Psoas muscle (tissue), 8 donors: ENCODE measurements around the gene LHX8. TPM values are rescaled to one million over a fixed set of nuclear protein-coding genes. Genes with fewer than 3 reads are reported as not detected.

Experiments
- ATAC-seq, 4 donors: fragments of 200-7000 bp; cut with Tn5 transposase; one replicate each; pipeline ENCODE4 v1.9.1; 2020; ENCODE audit warnings: moderate library complexity in 3 of 4, mild to moderate bottlenecking in 2 of 4
- DNase-seq, 2 donors: peaks; one replicate each; pipeline ENCODE4 v3.0.0-alpha.2; 2020
- H3K27ac ChIP-seq: fragments of 200-600 bp; one replicate; pipeline ENCODE4 v1.8.0; 2022
- H3K27me3 ChIP-seq, 3 donors: fragments of 200-600 bp in 1 of 3; one replicate each; pipeline versions ENCODE4 v1.6.1 to v1.8.0; 2013 to 2022; ENCODE audit warnings: low read length in 2 of 3, mild to moderate bottlenecking in 2 of 3, moderate library complexity in 1 of 3; ENCODE audit not compliant: insufficient read depth in 3 of 3
- H3K36me3 ChIP-seq, 2 donors: fragments of 200-600 bp in 1 of 2; one replicate each; pipeline versions ENCODE4 v1.6.1 to v1.8.0; 2013 to 2022; ENCODE audit warnings: low read depth in 1 of 2, mild to moderate bottlenecking in 1 of 2, moderate library complexity in 1 of 2; ENCODE audit not compliant: insufficient read depth in 1 of 2
- H3K4me1 ChIP-seq: fragments of 200-600 bp; one replicate; pipeline ENCODE4 v1.8.0; 2022
- H3K4me3 ChIP-seq: fragments of 200-600 bp; one replicate; pipeline ENCODE4 v1.8.0; 2022; ENCODE audit warnings: mild to moderate bottlenecking
- H3K9me3 ChIP-seq: fragments of 200-600 bp; one replicate; pipeline ENCODE4 v1.8.0; 2022
- CTCF ChIP-seq: fragments of 200-600 bp; IDR thresholded peaks from one replicate; pipeline ENCODE4 v1.8.0; 2022; ENCODE audit warnings: antibody characterized with exemption
- intact Hi-C, 2 donors: fragments of 100-400 bp; cut with DNase I; formaldehyde crosslinking; loops; one replicate each; pipeline versions ENCODE4 v1.11.0 to v1.14.2; 2022
- polyA plus RNA-seq, 3 donors: library from polyadenylated mRNA; stranded (reverse); fragments of 200-250 nt; gene quantifications; one replicate each; pipeline ENCODE4 v1.2.3, GENCODE V29; 2013
- total RNA-seq, 4 donors: library from RNA; stranded (reverse); fragmentation: NEBNext Ultra II Directional in 2 of 4; extraction: Animal tissue kit (Norgen Biotek cat#: 25700) in 2 of 4; gene quantifications; one replicate each; pipeline versions ENCODE4 v1.2.1 to v1.2.4, GENCODE V29; 2021 to 2023
- donor health status: healthy with polysubstance abuse.
- donor health status: DM: no; HTN: no; CAD: no; lungs with moderate emphysema.
- donor health status: Bipolar disorder and iron deficiency.
- donor health status: healthy.
- donor health status: DM: yes; HTN: yes; CAD: no.
- donor health status: DM: no; HTN: no; CAD: no.
- donor health status: DM: no; HTN: no; CAD: no.
- donor health status: DM: yes; HTN: yes; CAD: no.

The LHX8 gene
- total and polyA plus RNA-seq, 7 donors: not detected

DNA sequence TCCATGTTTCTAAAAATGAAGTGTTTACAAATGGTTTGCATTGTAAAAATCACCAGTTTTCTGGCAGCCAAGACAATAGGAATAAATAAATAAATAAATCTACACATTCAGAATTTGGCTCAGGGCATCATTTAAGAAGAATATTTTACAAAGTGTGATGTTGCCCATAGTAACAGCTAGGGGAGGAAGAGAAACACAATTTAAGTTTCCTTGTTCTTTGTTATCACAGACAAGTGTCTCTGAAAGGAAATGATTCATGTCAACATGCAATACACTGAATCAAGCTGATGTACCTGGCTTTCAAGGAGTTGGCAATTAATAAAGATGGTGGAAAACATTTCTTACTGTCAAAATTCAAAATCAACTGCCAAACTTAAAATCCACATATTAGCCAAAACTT is 74.7 kb downstream of the LHX8 start:
- no peak overlapping the region for H3K27ac ChIP-seq
- H3K36me3 ChIP-seq: peaks cover 0 to under 1% of the 10 kb centered on the region in 2 donors
- no peak overlapping the region for H3K4me3 ChIP-seq
- no peak for DNase-seq
- intact Hi-C loops: no loop called here
- no peaks in the 10 kb centered on the region for H3K4me1 ChIP-seq
- no peaks in the 10 kb centered on the region for H3K9me3 ChIP-seq
- TF ChIP-seq CTCF: no peak
- no peaks in the 10 kb centered on the region for H3K27me3 ChIP-seq
- ATAC-seq: no peak
